IPS DF 6.9 (cell line): ENCODE measurements around the gene TRPM3.

Experiments
- DNase-seq: peaks from one replicate; pipeline ENCODE4 v3.0.0-alpha.2; 2013; ENCODE audit warnings: low read depth, low spot score
- H3K27ac ChIP-seq: one replicate; pipeline ENCODE4 v1.5.1; 2013; ENCODE audit warnings: low read length, control low read depth
- H3K27me3 ChIP-seq: 2 replicates; pipeline ENCODE4 v1.6.1; 2013; ENCODE audit warnings: mild to moderate bottlenecking, low read length; ENCODE audit not compliant: control insufficient read depth, insufficient read depth
- H3K36me3 ChIP-seq: 2 replicates; pipeline ENCODE4 v1.6.1; 2013; ENCODE audit warnings: low read length; ENCODE audit not compliant: control insufficient read depth, insufficient read depth
- H3K4me1 ChIP-seq: 2 replicates; pipeline ENCODE4 v1.6.1; 2013; ENCODE audit warnings: low read length; ENCODE audit not compliant: control insufficient read depth, insufficient read depth
- H3K4me3 ChIP-seq: 2 replicates; pipeline ENCODE4 v1.5.1; 2013; ENCODE audit warnings: mild to moderate bottlenecking, low read length
- H3K9me3 ChIP-seq: 2 replicates; pipeline ENCODE4 v1.6.1; 2013; ENCODE audit warnings: low read length, inconsistent platforms; ENCODE audit not compliant: control insufficient read depth, insufficient read depth
- WGBS: extraction: QIAGEN DNeasy Blood & Tissue Kit; methylation state at CpG from one replicate; pipeline ENCODE4 v1.1.7; 2013; ENCODE audit warnings: mixed read lengths, missing lambda C conversion rate; ENCODE audit not compliant: insufficient read length, insufficient coverage; 5-methylcytosine and 5-hydroxymethylcytosine counted together

TRPM3 gene

DNA sequence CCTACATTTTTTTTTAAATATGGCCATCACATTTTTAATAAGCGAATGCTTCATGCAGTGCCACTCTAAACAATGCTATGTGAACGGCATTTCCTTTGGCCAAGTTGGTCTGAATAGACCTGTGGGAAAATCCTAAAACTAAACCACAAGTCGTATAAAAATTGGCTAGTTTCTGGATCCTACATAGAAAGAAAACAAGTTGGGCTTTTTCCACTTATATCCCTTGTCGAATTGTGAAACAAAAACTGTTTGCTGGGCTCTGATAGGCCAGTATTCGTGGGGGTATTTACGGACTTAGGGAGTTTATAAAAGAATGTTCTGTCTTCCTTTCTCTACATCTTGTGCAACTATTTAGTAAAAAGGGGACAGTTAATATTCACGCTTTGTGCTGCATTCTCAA is 553.9 kb downstream of the TRPM3 start:
- H3K4me3 ChIP-seq, result no peak overlapping the region
- H3K4me1 ChIP-seq, result 0 out of 2 replicates have a peak, but pooled peaks cover 2% of the 10 kb centered on the region
- no peaks in the 10 kb centered on the region for H3K36me3 ChIP-seq
- no peak overlapping the region for H3K27ac ChIP-seq
- no peaks in the 10 kb centered on the region for H3K9me3 ChIP-seq
- DNase-seq, result no peak
- H3K27me3 ChIP-seq, result no peaks in the 10 kb centered on the region
- WGBS, result no CpG with 5 or more reads among the region's 7 CpGs

- no peaks in the 10 kb centered on the region for H3K36me3 ChIP-seq
- H3K27ac ChIP-seq, result no peak overlapping the region
- H3K4me1 ChIP-seq, result 0 out of 2 replicates have a peak, but pooled peaks cover 2% of the 10 kb centered on the region
- no peak for DNase-seq
- no peaks in the 10 kb centered on the region for H3K27me3 ChIP-seq
- H3K4me3 ChIP-seq, result no peak overlapping the region
- no peaks in the 10 kb centered on the region for H3K9me3 ChIP-seq
- WGBS, result no CpG with 5 or more reads among the region's 4 CpGs
Observed at GRCh38 chr9:70566751-70567150, 554.7 kb downstream of the TRPM3 start.

- no peak for DNase-seq
- no peaks in the 10 kb centered on the region for H3K36me3 ChIP-seq
- no peak overlapping the region for H3K27ac ChIP-seq
- WGBS, result no CpG with 5 or more reads among the region's 3 CpGs
- no peak overlapping the region for H3K4me3 ChIP-seq
- 0 out of 2 replicates have a peak, but pooled peaks cover 2% of the 10 kb centered on the region for H3K4me1 ChIP-seq
- H3K27me3 ChIP-seq, result no peaks in the 10 kb centered on the region
- H3K9me3 ChIP-seq, result no peaks in the 10 kb centered on the region
Observed at GRCh38 chr9:70566066-70566465, 555.4 kb downstream of the TRPM3 start.

- Histone ChIP-seq H3K27ac (no peak overlapping the region), H3K36me3 (no peaks in the 10 kb centered on the region), H3K27me3 (no peaks in the 10 kb centered on the region), H3K4me1 (0 out of 2 replicates have a peak, but pooled peaks cover 2% of the 10 kb centered on the region), H3K4me3 (no peak overlapping the region), H3K9me3 (no peaks in the 10 kb centered on the region)
- WGBS, result no CpG with 5 or more reads among the region's 8 CpGs
- DNase-seq, result no peak
Observed at GRCh38 chr9:70564468-70565335, 556.7 kb downstream of the TRPM3 start.

- no peaks in the 10 kb centered on the region for H3K36me3 ChIP-seq
- DNase-seq, result no peak
- no peaks in the 10 kb centered on the region for H3K27me3 ChIP-seq
- H3K4me1 ChIP-seq, result 0 out of 2 replicates have a peak, but pooled peaks cover 2% of the 10 kb centered on the region
- H3K9me3 ChIP-seq, result no peaks in the 10 kb centered on the region
- WGBS, result no CpG with 5 or more reads among the region's 5 CpGs
- H3K4me3 ChIP-seq, result no peak overlapping the region
- no peak overlapping the region for H3K27ac ChIP-seq
Observed at GRCh38 chr9:70563431-70564204, 557.8 kb downstream of the TRPM3 start.

- H3K9me3 ChIP-seq, result no peaks in the 10 kb centered on the region
- WGBS, result no CpG with 5 or more reads among the region's 4 CpGs
- H3K4me1 ChIP-seq, result 0 out of 2 replicates have a peak, but pooled peaks cover 2% of the 10 kb centered on the region
- no peaks in the 10 kb centered on the region for H3K27me3 ChIP-seq
- no peak for DNase-seq
- no peak overlapping the region for H3K4me3 ChIP-seq
- H3K36me3 ChIP-seq, result no peaks in the 10 kb centered on the region
- H3K27ac ChIP-seq, result no peak overlapping the region
Observed at GRCh38 chr9:70563010-70563409, 558.4 kb downstream of the TRPM3 start.

DNA sequence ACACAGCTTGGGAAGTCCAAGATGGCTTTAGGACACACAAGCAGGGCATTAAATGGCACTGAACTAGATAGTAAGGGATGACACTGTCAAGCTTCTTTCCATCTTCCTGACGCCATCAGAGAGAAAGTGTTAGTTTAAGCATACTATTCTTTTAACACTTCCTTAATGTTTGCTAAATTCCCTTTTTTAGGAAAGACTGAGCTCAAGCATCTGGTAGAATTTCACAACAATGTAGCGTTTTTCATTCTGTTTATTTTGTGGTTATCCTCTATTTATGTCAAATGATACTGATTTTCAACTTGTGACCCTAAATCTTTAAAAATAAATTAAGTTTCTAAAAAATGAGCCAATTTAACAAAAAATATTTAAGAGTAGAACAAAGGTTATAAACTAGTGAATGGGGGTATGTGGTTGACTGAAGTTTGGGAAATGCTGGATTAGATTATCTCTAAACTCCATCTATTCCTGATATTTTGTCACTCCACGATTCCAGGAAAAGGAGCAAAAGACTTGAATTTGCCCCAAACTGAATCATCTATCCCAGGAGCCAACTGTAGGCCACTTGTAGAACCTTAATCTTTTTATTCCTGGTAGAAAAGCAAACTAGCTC is 559.5 kb downstream of the TRPM3 start:
- Histone ChIP-seq H3K27ac (no peak overlapping the region), H3K36me3 (no peaks in the 10 kb centered on the region), H3K9me3 (no peaks in the 10 kb centered on the region), H3K4me3 (no peak overlapping the region), H3K4me1 (0 out of 2 replicates have a peak, but pooled peaks cover 2% of the 10 kb centered on the region), H3K27me3 (no peaks in the 10 kb centered on the region)
- WGBS, result no CpG with 5 or more reads among the region's 3 CpGs
- DNase-seq, result no peak

- no CpG with 5 or more reads among the region's 4 CpGs for WGBS
- H3K27me3 ChIP-seq, result no peaks in the 10 kb centered on the region
- H3K4me3 ChIP-seq, result no peak overlapping the region
- H3K9me3 ChIP-seq, result no peaks in the 10 kb centered on the region
- DNase-seq, result no peak
- H3K4me1 ChIP-seq, result no peaks in the 10 kb centered on the region
- H3K36me3 ChIP-seq, result no peaks in the 10 kb centered on the region
- H3K27ac ChIP-seq, result no peak overlapping the region
Observed at GRCh38 chr9:70561111-70561510, 560.3 kb downstream of the TRPM3 start.

GRCh38 chr9:70559102-70559501 is 562.3 kb downstream of the TRPM3 start:
- Histone ChIP-seq H3K4me1 (no peaks in the 10 kb centered on the region), H3K27ac (no peak overlapping the region), H3K36me3 (no peaks in the 10 kb centered on the region), H3K27me3 (no peaks in the 10 kb centered on the region), H3K9me3 (no peaks in the 10 kb centered on the region), H3K4me3 (no peak overlapping the region)
- DNase-seq, result no peak

- H3K4me3 ChIP-seq, result no peak overlapping the region
- no peaks in the 10 kb centered on the region; the same call in 1 of the 2 replicates for H3K4me1 ChIP-seq
- DNase-seq, result no peak
- H3K27ac ChIP-seq, result no peak overlapping the region
- no peaks in the 10 kb centered on the region for H3K36me3 ChIP-seq
- H3K9me3 ChIP-seq, result no peaks in the 10 kb centered on the region
- WGBS, result no CpG with 5 or more reads among the region's 6 CpGs
- no peaks in the 10 kb centered on the region for H3K27me3 ChIP-seq
Observed at GRCh38 chr9:70557661-70558369, 563.6 kb downstream of the TRPM3 start.
